GM21786 (cell line): ENCODE data around the gene ATPAF1.

Source experiments
- ATAC-seq: cut with Tn5 transposase; IDR thresholded peaks from one replicate; pipeline ENCODE4 v1.9.1; 2021; ENCODE audit not compliant: unreplicated experiment

Gene ATPAF1

GRCh38 chr1:46596036-46596435 is 72.1 kb downstream of the ATPAF1 start:
- no peak for ATAC-seq

- ATAC-seq = no peak
These were observed 73.0 kb downstream of the ATPAF1 start for GRCh38 chr1:46595127-46595526.

- ATAC-seq = no peak
These were observed 74.1 kb downstream of the ATPAF1 start for GRCh38 chr1:46594063-46594462.

GRCh38 chr1:46592823-46593222 is 75.3 kb downstream of the ATPAF1 start:
- ATAC-seq = no peak

GRCh38 chr1:46589529-46589928 is 78.6 kb downstream of the ATPAF1 start:
- ATAC-seq = no peak

GRCh38 chr1:46587069-46587468 is 81.1 kb downstream of the ATPAF1 start:
- ATAC-seq = no peak

GRCh38 chr1:46585312-46585938 is 82.7 kb downstream of the ATPAF1 start:
- no peak for ATAC-seq

- ATAC-seq = no peak
These were observed 84.7 kb downstream of the ATPAF1 start for GRCh38 chr1:46583494-46583893.

- no peak for ATAC-seq
These were observed 85.2 kb downstream of the ATPAF1 start for GRCh38 chr1:46582972-46583371.
